ENCODE data around the gene OLFM3. TPM values are rescaled to one million over a fixed set of nuclear protein-coding genes. Genes with fewer than 3 reads are reported as not detected.

OLFM3 gene
- total and polyA plus RNA-seq, 2 experiments from 2014 or later, result 0.21 to 0.31 TPM

DNA sequence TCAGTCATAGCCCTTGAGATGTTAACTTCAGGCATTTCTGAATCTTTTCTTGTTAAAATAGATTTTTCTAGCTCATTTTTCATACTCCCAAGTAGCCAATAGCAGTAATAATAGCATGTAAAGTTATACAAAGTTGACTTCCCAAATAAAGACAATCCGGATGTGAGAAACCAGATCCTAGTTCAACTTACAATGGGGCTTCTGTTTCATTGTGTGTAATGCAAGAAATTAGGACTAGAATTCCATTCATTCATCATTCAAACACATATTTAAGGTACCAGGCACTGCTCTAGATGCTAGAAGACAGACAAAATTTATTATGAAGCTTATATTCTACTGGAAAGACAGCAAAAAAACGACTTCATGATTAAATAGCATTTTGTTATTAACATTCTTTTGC, 240.3 kb downstream of the OLFM3 start (continued):
- TF ChIP-seq REST (IDR thresholded peaks at IDR 0.05; ENCODE audit: unreplicated experiment) (no peak), STAT1 (IDR thresholded peaks at IDR 0.05; ENCODE audit: unreplicated experiment) (no peak), CREB1 (CRISPR knock-in tag; IDR thresholded peaks at IDR 0.05; ENCODE audit: low read depth) (no peak), ZNF114 (CRISPR knock-in tag; IDR thresholded peaks at IDR 0.05) (no peak), CTCF (conservative IDR thresholded peaks at IDR 0.05; ENCODE audit: low read depth in 2 of 2) (no peak), ZNF331 (CRISPR knock-in tag; IDR thresholded peaks at IDR 0.05; ENCODE audit: low read depth) (no peak)

Small RNA genes lying within 50 kb of the gene (small RNA-seq; reads per million reads assigned to genes)
- gene RNU6-352P (ENCODE audit: low replicate concordance), result not detected
